ENCODE measurements around the gene L3MBTL2.

Gene L3MBTL2

DNA sequence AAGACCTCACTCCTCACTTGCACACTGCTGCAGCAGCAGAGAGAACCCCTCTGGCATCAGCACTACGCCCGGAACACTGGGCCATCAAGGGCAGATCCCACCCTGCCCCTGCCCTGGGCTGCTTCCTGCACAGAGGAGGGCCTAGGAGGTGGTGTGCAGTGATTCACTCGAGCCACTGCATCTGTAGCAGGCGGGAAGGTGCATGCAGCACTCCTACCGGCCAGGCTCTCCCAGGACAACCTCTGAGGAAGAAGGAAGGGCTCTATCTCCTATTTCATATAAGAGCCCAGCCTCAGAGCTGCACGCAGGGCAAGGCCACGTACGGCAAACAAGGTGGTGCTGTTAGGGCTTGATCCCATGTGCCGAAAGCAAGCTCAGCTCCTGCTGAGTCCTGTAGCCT is 66.7 kb downstream of the L3MBTL2 start:
- H3K27me3 ChIP-seq (replicated peaks; ENCODE audit: control insufficient read depth, insufficient read depth, low read length): no peaks in the 10 kb centered on the region
- TF ChIP-seq, protein P1, sequence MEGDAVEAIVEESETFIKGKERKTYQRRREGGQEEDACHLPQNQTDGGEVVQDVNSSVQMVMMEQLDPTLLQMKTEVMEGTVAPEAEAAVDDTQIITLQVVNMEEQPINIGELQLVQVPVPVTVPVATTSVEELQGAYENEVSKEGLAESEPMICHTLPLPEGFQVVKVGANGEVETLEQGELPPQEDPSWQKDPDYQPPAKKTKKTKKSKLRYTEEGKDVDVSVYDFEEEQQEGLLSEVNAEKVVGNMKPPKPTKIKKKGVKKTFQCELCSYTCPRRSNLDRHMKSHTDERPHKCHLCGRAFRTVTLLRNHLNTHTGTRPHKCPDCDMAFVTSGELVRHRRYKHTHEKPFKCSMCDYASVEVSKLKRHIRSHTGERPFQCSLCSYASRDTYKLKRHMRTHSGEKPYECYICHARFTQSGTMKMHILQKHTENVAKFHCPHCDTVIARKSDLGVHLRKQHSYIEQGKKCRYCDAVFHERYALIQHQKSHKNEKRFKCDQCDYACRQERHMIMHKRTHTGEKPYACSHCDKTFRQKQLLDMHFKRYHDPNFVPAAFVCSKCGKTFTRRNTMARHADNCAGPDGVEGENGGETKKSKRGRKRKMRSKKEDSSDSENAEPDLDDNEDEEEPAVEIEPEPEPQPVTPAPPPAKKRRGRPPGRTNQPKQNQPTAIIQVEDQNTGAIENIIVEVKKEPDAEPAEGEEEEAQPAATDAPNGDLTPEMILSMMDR (IDR thresholded peaks at IDR 0.05; ENCODE audit: insufficient read depth, low read length, poor library complexity, severe bottlenecking): no peak
- no peak overlapping the region for H3K4me3 ChIP-seq (replicated peaks; ENCODE audit: low read depth, low read length)
- no peak for DNase-seq (ENCODE audit: extremely low read depth, insufficient read length)
- H3K36me3 ChIP-seq (ENCODE audit: control insufficient read depth, insufficient read depth, low read length): peaks cover 47% of the 10 kb centered on the region

DNA sequence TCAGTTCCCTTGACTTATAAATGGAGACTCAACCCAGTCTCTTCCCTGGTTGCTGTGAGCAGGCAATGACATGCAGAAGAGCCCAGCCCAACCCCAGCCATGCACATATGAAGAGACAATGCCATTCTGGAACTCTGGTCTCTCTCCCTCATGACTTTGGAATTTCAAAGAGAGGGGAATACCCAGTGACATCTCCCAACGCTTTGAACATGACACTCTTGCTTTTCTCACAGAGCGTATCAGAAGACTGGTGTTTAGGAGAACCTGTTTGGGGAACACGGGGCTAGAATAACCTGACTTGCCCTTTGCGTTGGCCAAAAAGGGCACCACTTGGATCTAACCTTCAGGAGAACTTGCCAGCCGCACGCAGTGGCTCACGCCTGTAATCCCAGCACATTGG is 68.0 kb downstream of the L3MBTL2 start:
- Histone ChIP-seq H3K27me3 (replicated peaks; ENCODE audit: control insufficient read depth, insufficient read depth, low read length) (no peaks in the 10 kb centered on the region), H3K4me3 (replicated peaks; ENCODE audit: low read depth, low read length) (no peak overlapping the region), H3K36me3 (ENCODE audit: control insufficient read depth, insufficient read depth, low read length) (peaks cover 43% of the 10 kb centered on the region)
- DNase-seq (ENCODE audit: extremely low read depth, insufficient read length): no peak
- TF ChIP-seq, protein P1 (IDR thresholded peaks at IDR 0.05; ENCODE audit: insufficient read depth, low read length, poor library complexity, severe bottlenecking): no peak

DNA sequence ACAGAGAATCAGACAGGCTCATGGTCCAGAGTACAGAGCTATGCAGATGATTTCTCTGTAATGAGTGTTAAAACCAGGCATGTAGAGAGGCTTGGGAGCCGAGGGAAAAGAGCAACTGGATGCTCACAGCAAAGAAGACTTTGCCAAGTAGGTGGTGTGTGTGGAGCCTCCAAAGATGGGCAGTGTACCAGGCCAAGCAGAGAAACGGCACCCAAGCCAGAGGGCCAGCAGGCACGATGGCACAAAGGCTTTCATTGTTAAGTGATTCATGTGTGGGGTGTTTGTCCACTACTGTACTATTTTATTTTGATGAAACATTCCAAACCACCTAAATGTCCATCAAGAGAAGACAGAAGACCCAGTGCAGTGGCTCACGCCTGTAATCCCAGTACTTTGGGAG is 69.7 kb downstream of the L3MBTL2 start:
- H3K27me3 ChIP-seq (replicated peaks; ENCODE audit: control insufficient read depth, insufficient read depth, low read length): no peaks in the 10 kb centered on the region
- peaks cover 38% of the 10 kb centered on the region for H3K36me3 ChIP-seq (ENCODE audit: control insufficient read depth, insufficient read depth, low read length)
- H3K4me3 ChIP-seq (replicated peaks; ENCODE audit: low read depth, low read length): no peak overlapping the region
- TF ChIP-seq, protein P1 (IDR thresholded peaks at IDR 0.05; ENCODE audit: insufficient read depth, low read length, poor library complexity, severe bottlenecking): no peak
- no peak for DNase-seq (ENCODE audit: extremely low read depth, insufficient read length)

DNA sequence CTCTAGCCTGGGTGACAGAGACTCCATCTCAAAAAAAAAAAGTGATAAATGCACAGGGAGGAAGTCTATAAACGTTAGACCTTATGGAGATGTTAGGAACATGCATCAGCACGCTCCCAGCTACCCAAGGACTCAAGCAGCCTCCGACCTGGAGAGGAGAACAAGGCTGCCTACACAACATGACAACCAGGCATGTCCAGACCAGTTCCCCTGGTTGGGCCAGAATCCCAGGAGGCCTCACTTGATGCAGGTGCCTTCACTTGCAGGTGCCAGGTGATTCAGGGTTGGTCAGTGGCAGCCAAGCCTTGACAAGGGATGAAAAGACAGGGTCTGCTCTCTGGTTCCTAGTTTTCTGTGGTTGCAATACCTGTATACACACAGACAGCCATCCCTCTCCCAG is 75.0 kb downstream of the L3MBTL2 start:
- no peak for DNase-seq (ENCODE audit: extremely low read depth, insufficient read length)
- Histone ChIP-seq H3K36me3 (ENCODE audit: control insufficient read depth, insufficient read depth, low read length) (peaks cover 16% of the 10 kb centered on the region), H3K4me3 (replicated peaks; ENCODE audit: low read depth, low read length) (no peak overlapping the region), H3K27me3 (replicated peaks; ENCODE audit: control insufficient read depth, insufficient read depth, low read length) (no peaks in the 10 kb centered on the region)
- TF ChIP-seq, protein P1 (IDR thresholded peaks at IDR 0.05; ENCODE audit: insufficient read depth, low read length, poor library complexity, severe bottlenecking): no peak

DNA sequence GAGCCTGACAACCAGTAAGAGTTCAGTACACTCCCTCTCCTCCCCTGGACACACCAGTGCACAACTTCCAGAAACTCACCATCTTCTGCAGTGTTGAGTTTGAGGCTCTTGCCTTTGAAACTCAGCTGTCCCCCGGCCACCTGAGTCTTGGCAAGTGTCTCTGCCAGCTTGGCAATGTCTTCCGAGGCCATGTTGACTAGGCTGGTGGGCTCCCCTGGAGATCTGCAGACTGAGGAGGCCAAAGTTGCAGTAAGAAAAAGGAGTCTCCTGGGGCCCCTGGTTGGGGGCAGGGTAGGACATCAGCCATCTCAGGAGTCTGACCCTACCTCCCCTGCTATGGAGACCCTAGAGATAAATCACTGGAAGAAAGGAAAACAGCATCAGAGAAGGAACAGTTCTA is 75.7 kb downstream of the L3MBTL2 start:
- no peak overlapping the region for H3K4me3 ChIP-seq (replicated peaks; ENCODE audit: low read depth, low read length)
- no peaks in the 10 kb centered on the region for H3K27me3 ChIP-seq (replicated peaks; ENCODE audit: control insufficient read depth, insufficient read depth, low read length)
- H3K36me3 ChIP-seq (ENCODE audit: control insufficient read depth, insufficient read depth, low read length): peaks cover 16% of the 10 kb centered on the region
- TF ChIP-seq, protein P1 (IDR thresholded peaks at IDR 0.05; ENCODE audit: insufficient read depth, low read length, poor library complexity, severe bottlenecking): no peak
- no peak for DNase-seq (ENCODE audit: extremely low read depth, insufficient read length)
